Measurements from ENCODE around the gene USP6NL. TPM values are rescaled to one million over a fixed set of nuclear protein-coding genes. Genes with fewer than 3 reads are reported as not detected.

Gene USP6NL
- polyA plus RNA-seq, 1 donor (not counting 4 experiments of a cell fraction or from before 2014, with no cell fraction given) = 8.7 TPM

GRCh38 chr10:11535346-11535959, 76.0 kb downstream of the USP6NL start:
- no peak for DNase-seq (ENCODE audit: low read depth, low spot score)
- Histone ChIP-seq H3K4me1 (ENCODE audit: control insufficient read depth, extremely low read depth, insufficient read depth, low read length) (peaks cover 11% of the 10 kb centered on the region), H3K9me3 (ENCODE audit: control insufficient read depth, low read depth, low read length) (no peaks in the 10 kb centered on the region), H3K27me3 (ENCODE audit: control insufficient read depth, extremely low read depth, insufficient read depth, low read length) (no peaks in the 10 kb centered on the region), H3K4me2 (ENCODE audit: control insufficient read depth, extremely low read depth, insufficient read depth, low read depth, low read length) (no peak overlapping the region), H3K4me3 (ENCODE audit: control insufficient read depth in 2 of 3, extremely low read depth in 1 of 3, insufficient read depth in 2 of 3, low read depth in 1 of 3, low read length in 3 of 3) (no peak overlapping the region), H3K36me3 (ENCODE audit: control insufficient read depth in 2 of 2, extremely low read depth in 1 of 2, insufficient read depth in 2 of 2, low read length in 2 of 2) (no peaks in the 10 kb centered on the region), H3K79me2 (ENCODE audit: control insufficient read depth, insufficient read depth, low read length) (peaks cover 10% of the 10 kb centered on the region), H3K9me1 (ENCODE audit: control insufficient read depth, extremely low read depth, insufficient read depth, low read length) (no peaks in the 10 kb centered on the region), H3K9ac (ENCODE audit: control insufficient read depth, extremely low read depth, insufficient read depth, low read length) (no peak overlapping the region), H3K27ac (ENCODE audit: control insufficient read depth, insufficient read depth, low read length) (no peak overlapping the region), H2AFZ (ENCODE audit: control insufficient read depth, low read length) (no peak overlapping the region), H4K20me1 (ENCODE audit: control insufficient read depth, extremely low read depth, insufficient read depth, low read length) (no peaks in the 10 kb centered on the region)
- dilution Hi-C loops (cut with MboI; ENCODE audit: extremely low pct_ligation_motif_present, low sequenced_read_pairs) = loop anchor here (25.0 kb wide), 1 partner anchor 227 kb away; no protein-coding TSS in a partner anchor
- FAIRE-seq = no peak
- no peak for TF ChIP-seq CTCF (optimal IDR thresholded peaks at IDR 0.05 in 1 of 3, IDR thresholded peaks at IDR 0.05 in 1 of 3, conservative IDR thresholded peaks at IDR 0.05 in 1 of 3; ENCODE audit: extremely low read depth in 1 of 3, insufficient read depth in 2 of 3, low read length in 3 of 3)

GRCh38 chr10:11533328-11533781, 78.1 kb downstream of the USP6NL start:
- Histone ChIP-seq H4K20me1 (ENCODE audit: control insufficient read depth, extremely low read depth, insufficient read depth, low read length) (no peaks in the 10 kb centered on the region), H3K9me1 (ENCODE audit: control insufficient read depth, extremely low read depth, insufficient read depth, low read length) (no peaks in the 10 kb centered on the region), H3K27ac (ENCODE audit: control insufficient read depth, insufficient read depth, low read length) (no peak overlapping the region), H3K36me3 (ENCODE audit: control insufficient read depth in 2 of 2, extremely low read depth in 1 of 2, insufficient read depth in 2 of 2, low read length in 2 of 2) (no peaks in the 10 kb centered on the region), H2AFZ (ENCODE audit: control insufficient read depth, low read length) (no peak overlapping the region), H3K4me1 (ENCODE audit: control insufficient read depth, extremely low read depth, insufficient read depth, low read length) (no peaks in the 10 kb centered on the region), H3K9ac (ENCODE audit: control insufficient read depth, extremely low read depth, insufficient read depth, low read length) (no peak overlapping the region), H3K79me2 (ENCODE audit: control insufficient read depth, insufficient read depth, low read length) (peaks cover 8% of the 10 kb centered on the region), H3K4me3 (ENCODE audit: control insufficient read depth in 2 of 3, extremely low read depth in 1 of 3, insufficient read depth in 2 of 3, low read depth in 1 of 3, low read length in 3 of 3) (no peak overlapping the region), H3K27me3 (ENCODE audit: control insufficient read depth, extremely low read depth, insufficient read depth, low read length) (no peaks in the 10 kb centered on the region), H3K4me2 (ENCODE audit: control insufficient read depth, extremely low read depth, insufficient read depth, low read depth, low read length) (no peak overlapping the region), H3K9me3 (ENCODE audit: control insufficient read depth, low read depth, low read length) (no peaks in the 10 kb centered on the region)
- no peak for FAIRE-seq
- no peak for DNase-seq (ENCODE audit: low read depth, low spot score)
- dilution Hi-C loops (cut with MboI; ENCODE audit: extremely low pct_ligation_motif_present, low sequenced_read_pairs) = loop anchor here (25.0 kb wide), 1 partner anchor 229 kb away; no protein-coding TSS in a partner anchor
- no peak for TF ChIP-seq EZH2 (IDR thresholded peaks at IDR 0.05; ENCODE audit: low read length)
- peak in 2 of 3 experiments; percentile 33 to 40 for TF ChIP-seq CTCF (optimal IDR thresholded peaks at IDR 0.05 in 1 of 3, IDR thresholded peaks at IDR 0.05 in 1 of 3, conservative IDR thresholded peaks at IDR 0.05 in 1 of 3; ENCODE audit: extremely low read depth in 1 of 3, insufficient read depth in 2 of 3, low read length in 3 of 3)
